ENCODE results near the gene ZNF284.

ZNF284 gene

DNA sequence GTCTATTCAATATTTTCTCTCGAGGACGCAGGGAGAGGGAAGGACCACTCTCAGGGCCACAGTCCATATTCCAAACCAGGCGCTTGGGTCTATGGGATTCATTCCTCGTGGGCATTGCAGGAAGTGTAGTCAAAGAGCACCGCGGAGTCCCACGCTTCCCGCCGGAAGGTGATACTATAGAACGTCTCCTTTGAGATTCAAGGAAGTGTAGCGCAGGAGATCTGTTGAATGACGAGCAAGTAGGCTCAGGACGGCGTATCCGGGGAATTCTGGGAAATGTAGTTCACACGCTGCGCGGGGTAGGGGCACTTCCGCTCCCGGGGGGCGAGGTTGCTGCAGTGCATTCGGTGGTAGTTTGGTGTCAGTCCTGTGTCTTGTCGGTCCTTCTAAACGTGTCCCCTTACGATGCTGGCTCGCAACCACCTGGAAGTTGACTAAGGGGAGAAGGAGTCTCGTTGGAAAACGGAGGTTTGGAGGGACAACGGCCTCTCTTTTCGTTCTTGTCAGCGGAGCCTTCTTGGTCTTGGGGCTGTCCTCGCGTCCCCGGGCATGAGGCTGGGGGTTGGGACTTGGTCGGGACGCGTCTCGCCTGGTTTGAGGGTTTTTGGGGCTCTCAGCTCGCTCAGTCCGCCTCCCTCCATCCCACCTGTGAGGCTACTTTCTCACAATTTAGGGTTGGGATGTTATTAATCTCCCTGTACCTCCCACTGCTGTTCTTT is at the start of gene ZNF284:
TSS of gene ZNF284 (plus strand) at position 336 of the 719 bp plus-strand sequence. CDS start 4,231 bp downstream, outside the sequence.
- Histone ChIP-seq H3K9me3 (ENCODE audit: control insufficient read depth, insufficient read depth, low read length) (no peaks in the 10 kb centered on the region), H3K36me3 (ENCODE audit: insufficient read depth, low read length) (no peaks in the 10 kb centered on the region), H3K9ac (ENCODE audit: low read depth, low read length) (peak within 1 kb of the TSS; percentile 65), H3K4me1 (ENCODE audit: insufficient read depth, low read length) (no peaks in the 10 kb centered on the region)

DNA sequence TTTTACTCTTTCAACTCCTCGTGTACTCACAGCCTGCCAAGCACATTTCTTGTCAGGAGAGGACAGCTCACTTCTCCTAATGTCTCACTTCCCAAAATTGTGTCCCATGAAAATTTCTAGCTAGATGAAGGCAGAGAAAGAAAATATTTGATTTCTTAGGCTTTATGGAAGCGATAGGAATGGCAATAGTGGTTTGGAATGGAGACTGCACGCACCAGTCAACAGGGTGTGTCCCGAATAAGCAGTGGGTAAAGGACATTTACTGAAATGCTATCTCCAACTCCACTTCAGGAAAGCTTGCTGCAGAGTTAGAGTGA is 47.1 kb upstream of the ZNF284 start:
- H3K36me3 ChIP-seq (ENCODE audit: insufficient read depth, low read length): peaks cover 15% of the 10 kb centered on the region
- H3K9ac ChIP-seq (ENCODE audit: low read depth, low read length): peak overlapping the region; percentile 91
- H3K9me3 ChIP-seq (ENCODE audit: control insufficient read depth, insufficient read depth, low read length): no peaks in the 10 kb centered on the region
- no peaks in the 10 kb centered on the region for H3K4me1 ChIP-seq (ENCODE audit: insufficient read depth, low read length)

- H3K36me3 ChIP-seq (ENCODE audit: insufficient read depth, low read length): peaks cover 15% of the 10 kb centered on the region
- peaks cover 5% of the 10 kb centered on the region; the same call in 1 of the 2 replicates for H3K9me3 ChIP-seq (ENCODE audit: control insufficient read depth, insufficient read depth, low read length)
- H3K4me1 ChIP-seq (ENCODE audit: insufficient read depth, low read length): no peaks in the 10 kb centered on the region
- peak within 1 kb of the TSS; percentile 91 for H3K9ac ChIP-seq (ENCODE audit: low read depth, low read length)
These were observed 46.6 kb upstream of the ZNF284 start, which contains the start of gene ZNF222 for GRCh38 chr19:44025217-44025936. TSS of gene ZNF222 (plus strand) at chr19:44025379. CDS start at chr19:44025437, 58 bp downstream.

- Histone ChIP-seq H3K9me3 (ENCODE audit: control insufficient read depth, insufficient read depth, low read length) (peaks cover 5% of the 10 kb centered on the region; the same call in 1 of the 2 replicates), H3K9ac (ENCODE audit: low read depth, low read length) (no peak overlapping the region), H3K36me3 (ENCODE audit: insufficient read depth, low read length) (peaks cover 20% of the 10 kb centered on the region), H3K4me1 (ENCODE audit: insufficient read depth, low read length) (no peaks in the 10 kb centered on the region)
These were observed 45.3 kb upstream of the ZNF284 start for GRCh38 chr19:44026622-44027021.

- Histone ChIP-seq H3K9ac (ENCODE audit: low read depth, low read length) (no peak overlapping the region), H3K36me3 (ENCODE audit: insufficient read depth, low read length) (peaks cover 32% of the 10 kb centered on the region), H3K9me3 (ENCODE audit: control insufficient read depth, insufficient read depth, low read length) (peaks cover 15% of the 10 kb centered on the region), H3K4me1 (ENCODE audit: insufficient read depth, low read length) (no peaks in the 10 kb centered on the region)
These were observed 39.9 kb upstream of the ZNF284 start for GRCh38 chr19:44032001-44032610.

DNA sequence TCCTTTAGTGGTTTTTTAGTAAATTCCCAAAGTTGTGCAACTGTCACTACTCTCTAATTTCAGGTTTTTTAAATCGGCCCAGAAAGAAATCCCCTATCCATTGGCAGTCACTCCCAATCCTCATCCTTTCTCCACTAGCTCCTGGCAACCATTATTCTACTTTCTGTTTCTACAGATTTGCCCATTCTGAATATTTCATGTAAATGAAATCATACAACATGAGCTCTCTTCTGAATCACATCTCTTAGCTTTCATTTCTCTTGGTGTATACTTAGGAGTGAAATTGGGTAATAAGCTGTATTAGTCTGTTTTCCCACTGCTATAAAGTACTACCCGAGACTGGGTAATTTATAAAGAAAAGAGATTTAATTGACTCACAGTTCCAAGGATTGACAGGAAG is 29.8 kb upstream of the ZNF284 start:
- Histone ChIP-seq H3K4me1 (ENCODE audit: insufficient read depth, low read length) (no peaks in the 10 kb centered on the region), H3K9ac (ENCODE audit: low read depth, low read length) (no peak overlapping the region), H3K36me3 (ENCODE audit: insufficient read depth, low read length) (no peaks in the 10 kb centered on the region), H3K9me3 (ENCODE audit: control insufficient read depth, insufficient read depth, low read length) (no peaks in the 10 kb centered on the region)

- H3K36me3 ChIP-seq (ENCODE audit: insufficient read depth, low read length): no peaks in the 10 kb centered on the region
- no peaks in the 10 kb centered on the region for H3K9me3 ChIP-seq (ENCODE audit: control insufficient read depth, insufficient read depth, low read length)
- H3K4me1 ChIP-seq (ENCODE audit: insufficient read depth, low read length): no peaks in the 10 kb centered on the region
- peak overlapping the region; percentile 59; the same call in 1 of the 2 replicates for H3K9ac ChIP-seq (ENCODE audit: low read depth, low read length)
These were observed 21.0 kb upstream of the ZNF284 start for GRCh38 chr19:44050740-44051649.

DNA sequence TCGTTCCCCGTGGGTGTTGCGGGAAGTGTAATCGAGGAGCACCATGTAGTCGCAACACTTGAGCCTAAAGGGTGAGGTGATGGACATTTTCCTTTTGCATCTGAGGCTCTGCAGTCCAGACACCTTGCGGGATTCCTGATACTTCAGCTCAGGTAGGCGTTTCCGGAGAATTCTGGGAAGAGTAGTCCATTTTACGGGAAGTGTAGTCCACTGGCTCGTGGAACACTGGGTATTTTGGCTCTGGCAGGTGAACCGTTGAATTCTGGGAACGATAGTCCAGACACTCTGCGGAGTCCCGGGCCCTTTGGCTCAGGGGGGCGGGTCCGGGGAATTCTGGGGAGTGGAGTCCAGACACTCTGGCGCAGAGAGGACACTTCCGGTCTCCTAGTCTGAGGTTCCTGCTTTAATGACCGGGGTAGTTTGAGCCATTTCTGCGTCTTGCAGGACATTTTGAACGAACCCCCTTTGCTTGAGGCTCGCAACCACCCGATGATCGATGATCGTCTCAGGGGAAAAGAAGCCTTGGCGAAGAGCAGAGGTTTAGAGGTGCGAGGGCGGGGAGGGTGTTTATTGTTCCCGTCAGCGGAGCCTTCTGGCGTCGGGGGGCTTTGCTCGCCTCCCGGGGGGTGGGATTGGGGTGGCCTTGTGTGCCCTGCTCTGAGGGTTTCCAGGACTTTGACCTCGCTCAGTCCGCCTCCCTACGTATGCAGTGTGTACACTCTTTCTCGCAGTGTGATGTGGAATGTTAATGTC is 20.1 kb upstream of the ZNF284 start, which contains the start of gene ZNF223:
TSS of gene ZNF223 (plus strand) at position 387 of the 753 bp plus-strand sequence. CDS start 3,141 bp downstream, outside the sequence.
- Histone ChIP-seq H3K4me1 (ENCODE audit: insufficient read depth, low read length) (no peaks in the 10 kb centered on the region), H3K9me3 (ENCODE audit: control insufficient read depth, insufficient read depth, low read length) (no peaks in the 10 kb centered on the region), H3K9ac (ENCODE audit: low read depth, low read length) (peak within 1 kb of the TSS; percentile 59), H3K36me3 (ENCODE audit: insufficient read depth, low read length) (no peaks in the 10 kb centered on the region)

DNA sequence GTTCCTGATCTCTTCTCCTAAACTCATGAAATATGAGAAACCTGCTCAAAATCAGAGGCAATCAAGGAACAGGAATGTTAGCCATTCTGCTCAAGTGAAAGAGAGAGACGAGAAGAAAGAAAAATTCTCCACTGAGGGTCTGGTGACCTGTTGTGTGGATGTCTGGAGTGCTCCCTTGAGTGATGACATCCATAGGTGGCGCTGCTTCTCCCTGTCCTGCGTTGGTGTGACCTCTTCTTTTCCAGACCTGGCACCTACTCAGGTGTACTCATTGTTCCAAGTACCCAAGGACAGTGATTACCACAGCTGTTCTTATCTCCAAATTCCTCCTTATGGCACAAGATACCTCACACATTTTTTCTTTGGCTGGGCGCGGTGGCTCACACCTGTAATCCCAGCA is 16.1 kb upstream of the ZNF284 start:
- H3K36me3 ChIP-seq (ENCODE audit: insufficient read depth, low read length): no peaks in the 10 kb centered on the region; the same call in 1 of the 2 replicates

GRCh38 chr19:44059229-44059628 is 12.7 kb upstream of the ZNF284 start:
- Histone ChIP-seq H3K36me3 (ENCODE audit: insufficient read depth, low read length) (no peaks in the 10 kb centered on the region; the same call in 1 of the 2 replicates), H3K9me3 (ENCODE audit: control insufficient read depth, insufficient read depth, low read length) (no peaks in the 10 kb centered on the region), H3K9ac (ENCODE audit: low read depth, low read length) (no peak overlapping the region), H3K4me1 (ENCODE audit: insufficient read depth, low read length) (no peaks in the 10 kb centered on the region)

More for the DNA sequence above, 16.1 kb upstream of the ZNF284 start:
- H3K4me1 ChIP-seq (ENCODE audit: insufficient read depth, low read length): no peaks in the 10 kb centered on the region
- no peaks in the 10 kb centered on the region for H3K9me3 ChIP-seq (ENCODE audit: control insufficient read depth, insufficient read depth, low read length)
- no peak overlapping the region for H3K9ac ChIP-seq (ENCODE audit: low read depth, low read length)

DNA sequence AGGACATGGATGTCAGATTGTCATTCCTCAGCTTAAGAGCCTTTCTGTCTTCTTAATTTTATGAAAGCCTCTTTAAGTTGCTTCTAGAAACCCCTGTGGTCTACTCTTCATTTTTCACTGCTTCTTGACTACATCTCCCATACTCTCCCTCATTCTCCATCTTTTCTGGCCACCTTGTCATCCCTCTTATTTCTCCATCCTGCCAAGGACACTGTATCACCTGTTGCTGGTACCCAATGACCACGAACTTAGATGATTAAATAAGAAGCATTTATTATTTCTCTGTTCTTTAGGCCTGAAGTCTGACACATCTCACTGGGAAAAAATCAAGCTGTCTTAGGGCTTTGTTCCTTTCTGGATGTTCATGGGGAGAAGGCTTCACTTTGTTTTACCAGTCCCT is 10.9 kb upstream of the ZNF284 start:
- Histone ChIP-seq H3K36me3 (ENCODE audit: insufficient read depth, low read length) (peaks cover 3% of the 10 kb centered on the region; the same call in 1 of the 2 replicates), H3K9me3 (ENCODE audit: control insufficient read depth, insufficient read depth, low read length) (peaks cover 3% of the 10 kb centered on the region; the same call in 1 of the 2 replicates), H3K4me1 (ENCODE audit: insufficient read depth, low read length) (no peaks in the 10 kb centered on the region), H3K9ac (ENCODE audit: low read depth, low read length) (no peak overlapping the region)

DNA sequence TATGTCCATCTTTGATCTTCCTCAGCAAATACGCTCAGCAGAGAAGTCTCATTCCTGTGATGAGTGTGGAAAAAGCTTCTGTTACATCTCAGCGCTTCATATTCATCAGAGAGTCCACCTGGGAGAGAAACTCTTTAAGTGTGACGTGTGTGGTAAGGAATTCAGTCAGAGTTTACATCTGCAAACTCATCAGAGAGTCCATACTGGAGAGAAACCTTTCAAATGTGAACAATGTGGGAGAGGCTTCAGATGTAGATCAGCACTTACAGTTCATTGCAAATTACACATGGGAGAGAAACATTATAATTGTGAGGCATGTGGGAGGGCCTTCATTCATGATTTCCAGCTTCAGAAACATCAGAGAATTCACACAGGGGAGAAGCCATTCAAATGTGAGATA is 5.7 kb upstream of the ZNF284 start:
- H3K4me1 ChIP-seq (ENCODE audit: insufficient read depth, low read length): no peaks in the 10 kb centered on the region
- H3K36me3 ChIP-seq (ENCODE audit: insufficient read depth, low read length): peaks cover 8% of the 10 kb centered on the region; the same call in 1 of the 2 replicates
- no peak overlapping the region for H3K9ac ChIP-seq (ENCODE audit: low read depth, low read length)
- H3K9me3 ChIP-seq (ENCODE audit: control insufficient read depth, insufficient read depth, low read length): peaks cover 5% of the 10 kb centered on the region; the same call in 1 of the 2 replicates

DNA sequence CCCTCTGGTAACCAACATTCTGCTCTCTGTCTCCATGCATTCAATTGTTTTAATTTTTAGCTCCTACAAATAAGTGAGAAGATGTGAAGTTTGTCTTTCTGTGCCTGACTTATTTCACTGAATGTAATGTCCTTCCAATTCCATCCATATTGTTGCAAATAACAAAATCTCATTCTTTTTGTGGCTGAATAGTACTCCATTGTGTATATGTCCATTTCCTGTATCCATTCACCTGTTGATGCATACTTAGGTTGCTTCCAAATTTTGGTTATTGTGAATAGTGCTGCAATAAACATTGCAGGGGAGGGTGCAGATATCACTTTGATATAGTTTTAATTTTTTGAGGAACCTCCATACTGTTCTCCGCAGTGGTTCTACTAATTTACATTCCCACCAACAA is 2.5 kb upstream of the ZNF284 start:
- Histone ChIP-seq H3K4me1 (ENCODE audit: insufficient read depth, low read length) (no peaks in the 10 kb centered on the region), H3K9ac (ENCODE audit: low read depth, low read length) (no peak overlapping the region), H3K9me3 (ENCODE audit: control insufficient read depth, insufficient read depth, low read length) (peaks cover 5% of the 10 kb centered on the region; the same call in 1 of the 2 replicates), H3K36me3 (ENCODE audit: insufficient read depth, low read length) (peaks cover 8% of the 10 kb centered on the region; the same call in 1 of the 2 replicates)
